Activated T-cell treated with anti-CD3 and anti-CD28 coated beads, Interleukin-2, amount 50 U/mL, for 72 hours (primary cell): ENCODE measurements around the gene LENG1. TPM values are rescaled to one million over a fixed set of nuclear protein-coding genes. Genes with fewer than 3 reads are reported as not detected.

Experiments used
- ATAC-seq, 2 donors: fragments of 150-1000 bp; cut with Tn5 transposase; replicated peaks in 1 of 2; 2 replicates each; pipeline ENCODE4 v1.10.0; 2021; ENCODE audit warnings: moderate library complexity in 2 of 2, mild to moderate bottlenecking in 1 of 2
- DNase-seq, 2 donors: peaks; one replicate each; pipeline ENCODE4 v3.0.0; 2021 to 2022; ENCODE audit warnings: mixed read lengths in 1 of 2
- H3K27ac Mint-ChIP-seq: one replicate; pipeline ENCODE4 v1.8.0; 2022; ENCODE audit warnings: mild to moderate bottlenecking, moderate library complexity, mixed read lengths
- H3K27me3 Mint-ChIP-seq: one replicate; pipeline ENCODE4 v1.8.0; 2022; ENCODE audit warnings: low read depth, mixed read lengths
- H3K36me3 Mint-ChIP-seq, 2 donors: one replicate each; pipeline ENCODE4 v1.8.0; 2022; ENCODE audit warnings: mixed read lengths in 2 of 2, mild to moderate bottlenecking in 1 of 2; ENCODE audit not compliant: insufficient read depth in 2 of 2
- H3K4me1 Mint-ChIP-seq: one replicate; pipeline ENCODE4 v1.8.0; 2022; ENCODE audit warnings: low read depth, mixed read lengths
- H3K4me3 Mint-ChIP-seq, 2 donors: one replicate each; pipeline ENCODE4 v1.8.0; 2022; ENCODE audit warnings: mild to moderate bottlenecking in 2 of 2, mixed read lengths in 2 of 2, moderate library complexity in 2 of 2
- H3K9me3 Mint-ChIP-seq, 2 donors: one replicate each; pipeline ENCODE4 v1.8.0; 2022; ENCODE audit warnings: mixed read lengths in 2 of 2
- total RNA-seq, 2 donors: library from RNA; stranded (reverse); gene quantifications; one replicate each; pipeline ENCODE4 v1.2.3, GENCODE V29; 2022

The LENG1 gene
- total RNA-seq, 2 donors from 2014 or later = 2.9 to 3.7 TPM

GRCh38 chr19:54123682-54124081 lies 35.8 kb downstream of the LENG1 start:
- no peak overlapping the region for H3K27ac Mint-ChIP-seq
- no peaks in the 10 kb centered on the region for H3K4me1 Mint-ChIP-seq
- H3K9me3 Mint-ChIP-seq = no peaks in the 10 kb centered on the region
- DNase-seq = no peak
- H3K4me3 Mint-ChIP-seq = no peak overlapping the region
- H3K27me3 Mint-ChIP-seq = no peaks in the 10 kb centered on the region
- peaks cover 0 to 5% of the 10 kb centered on the region in 2 donors for H3K36me3 Mint-ChIP-seq
- ATAC-seq = no peak

- Mint-ChIP-seq H3K9me3 (no peaks in the 10 kb centered on the region), H3K36me3 (peaks cover 0 to 3% of the 10 kb centered on the region in 2 donors), H3K27me3 (no peaks in the 10 kb centered on the region), H3K27ac (no peak overlapping the region), H3K4me3 (no peak overlapping the region), H3K4me1 (peaks cover 12% of the 10 kb centered on the region)
- DNase-seq = no peak
- ATAC-seq = no peak
These were observed 38.3 kb downstream of the LENG1 start for GRCh38 chr19:54121259-54121658.

DNA sequence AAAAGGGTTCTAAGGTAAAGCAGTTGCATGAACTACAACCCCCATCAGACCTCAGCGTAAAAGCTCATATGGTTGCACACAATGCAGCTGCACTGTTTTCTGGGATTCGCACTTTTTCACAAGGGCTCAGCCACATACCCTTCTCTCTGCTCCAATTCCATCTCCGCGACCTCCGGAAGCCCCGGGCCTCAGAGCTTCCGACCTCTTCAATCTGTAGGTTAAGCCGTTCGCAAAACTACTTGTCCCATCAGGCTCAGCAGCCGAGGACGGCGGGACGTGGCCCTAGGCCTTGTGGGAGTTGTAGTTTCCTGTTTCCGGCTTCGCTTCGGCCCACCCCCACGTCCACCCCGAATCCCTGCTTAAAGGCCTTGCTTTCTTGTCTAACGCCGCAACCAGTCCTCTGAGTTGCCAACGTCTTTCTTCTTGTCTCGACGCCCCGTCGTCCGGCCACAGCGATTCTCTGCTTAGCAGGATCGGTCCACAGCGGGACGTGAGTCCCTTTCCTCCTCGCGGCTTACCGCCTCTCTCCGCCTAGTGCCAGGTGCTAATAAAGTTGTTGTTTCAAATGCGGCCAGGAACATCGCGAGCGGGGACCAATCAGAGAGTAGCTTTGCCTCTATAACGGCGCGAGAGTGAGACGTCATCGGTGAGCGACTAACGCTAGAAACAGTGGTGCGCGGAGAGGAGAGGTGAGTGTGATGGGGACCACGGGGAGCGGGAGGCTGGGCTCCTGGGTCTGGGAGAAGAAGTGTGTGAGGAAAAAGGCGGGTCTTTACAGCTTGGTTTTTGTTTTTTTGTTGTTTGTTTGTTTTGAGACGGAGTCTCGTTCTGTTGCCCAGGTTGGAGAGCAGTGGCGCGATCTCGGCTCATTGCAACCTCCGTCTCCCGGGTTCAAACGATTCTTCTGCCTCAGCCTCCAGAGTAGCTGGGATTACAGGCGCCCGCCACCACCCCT lies 44.1 kb downstream of the LENG1 start, which contains the start of the genes PRPF31 and TFPT:
Gene PRPF31 (plus strand): TSS at position 646 of the 955 bp plus-strand sequence. CDS start 2,525 bp downstream, outside the sequence.
Gene TFPT (minus strand): TSS at position 549 of the 955 bp plus-strand sequence. CDS start 388 bp downstream, at position 161.
- H3K36me3 Mint-ChIP-seq = peaks cover 6 to 10% of the 10 kb centered on the region in 2 donors
- DNase-seq = peak; percentile 92 to 95

DNA sequence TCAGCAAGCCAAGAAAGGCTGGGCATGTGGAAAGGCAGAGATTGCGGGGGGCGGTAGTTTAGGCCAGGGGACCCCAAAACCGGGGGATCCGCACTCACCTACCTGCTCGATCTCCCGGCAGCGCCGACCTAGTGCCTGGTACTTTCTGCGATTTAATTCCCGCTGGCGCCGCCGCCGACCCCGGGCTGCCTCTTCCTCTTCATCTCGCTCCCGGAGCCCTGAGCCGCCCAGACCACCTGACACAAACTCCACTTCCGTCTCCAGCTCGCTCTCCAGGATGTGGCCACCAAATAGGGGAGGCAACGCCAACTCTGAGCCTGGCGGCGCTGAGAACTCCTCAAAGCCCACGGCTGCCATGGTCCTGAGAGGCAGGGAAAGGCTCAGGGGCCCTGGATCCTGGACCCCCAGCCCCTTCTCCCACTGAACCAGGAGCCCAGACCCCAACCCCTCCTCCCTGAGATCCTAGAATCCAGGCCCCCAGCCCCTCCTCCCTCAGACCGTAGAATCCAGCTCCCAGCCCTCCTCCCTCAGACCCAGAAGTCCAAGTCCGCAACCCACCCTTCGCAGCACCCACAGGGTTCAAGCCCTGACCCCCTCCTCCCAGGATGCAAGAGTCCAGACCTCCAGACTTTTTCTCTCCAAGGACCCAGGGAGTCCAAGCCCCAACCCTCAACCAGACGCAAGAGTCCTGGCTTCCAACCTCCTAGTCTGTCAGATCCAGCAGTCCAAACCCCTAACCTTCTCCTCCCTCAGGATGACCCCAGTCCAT lies 45.0 kb downstream of the LENG1 start:
- peaks cover 6 to 11% of the 10 kb centered on the region in 2 donors for H3K36me3 Mint-ChIP-seq
- H3K27me3 Mint-ChIP-seq = no peaks in the 10 kb centered on the region
- H3K4me1 Mint-ChIP-seq = peaks cover 41% of the 10 kb centered on the region
- no peaks in the 10 kb centered on the region for H3K9me3 Mint-ChIP-seq
- ATAC-seq (peak; percentile 24 to 48), DNase-seq (peak; percentile 50 to 57)
- H3K27ac Mint-ChIP-seq = peak overlapping the region; percentile 81
- H3K4me3 Mint-ChIP-seq = peak overlapping the region; percentile 85 to 97

More for the DNA sequence above, 44.1 kb downstream of the LENG1 start, which contains the start of the genes PRPF31 and TFPT:
- H3K27ac Mint-ChIP-seq = peak within 1 kb of the TSS; percentile 81
- H3K4me1 Mint-ChIP-seq = peaks cover 41% of the 10 kb centered on the region
- peak within 1 kb of the TSS; percentile 85 to 97 for H3K4me3 Mint-ChIP-seq
- ATAC-seq = peak; percentile 92 to 96
- no peaks in the 10 kb centered on the region for H3K27me3 Mint-ChIP-seq
- H3K9me3 Mint-ChIP-seq = no peaks in the 10 kb centered on the region

DNA sequence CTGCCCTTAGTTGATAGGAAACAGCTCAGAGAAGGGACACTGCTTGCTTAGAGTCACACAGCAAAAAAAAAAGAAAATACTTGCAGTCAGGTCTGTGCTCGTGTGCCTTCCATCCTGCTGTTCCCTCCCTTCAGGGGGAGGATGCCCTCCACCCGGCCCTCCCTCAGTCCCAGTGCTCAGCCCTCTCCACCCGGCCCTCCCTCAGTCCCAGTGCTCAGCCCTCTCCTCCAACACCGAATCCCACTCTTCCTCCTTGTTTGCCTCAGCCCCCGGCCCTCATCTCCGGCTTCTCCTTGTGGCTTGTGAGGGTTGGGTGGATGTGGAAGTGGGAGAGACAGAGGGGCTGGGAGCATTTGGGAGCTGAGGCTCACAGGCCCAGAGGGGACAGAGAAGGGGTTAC lies 49.9 kb downstream of the LENG1 start:
- Mint-ChIP-seq H3K27me3 (no peaks in the 10 kb centered on the region), H3K9me3 (no peaks in the 10 kb centered on the region), H3K4me3 (no peak overlapping the region), H3K36me3 (peaks cover 7 to 16% of the 10 kb centered on the region in 2 donors), H3K4me1 (peaks cover 44% of the 10 kb centered on the region), H3K27ac (no peak overlapping the region)
- DNase-seq (no peak), ATAC-seq (no peak)

- DNase-seq (no peak), ATAC-seq (no peak)
- Mint-ChIP-seq H3K27ac (no peak overlapping the region), H3K27me3 (no peaks in the 10 kb centered on the region), H3K4me1 (peaks cover 42% of the 10 kb centered on the region), H3K36me3 (peaks cover 5 to 15% of the 10 kb centered on the region in 2 donors), H3K4me3 (no peak overlapping the region), H3K9me3 (no peaks in the 10 kb centered on the region)
These were observed 51.0 kb downstream of the LENG1 start for GRCh38 chr19:54108496-54108895.

GRCh38 chr19:54107876-54108490 lies 51.5 kb downstream of the LENG1 start:
- ATAC-seq (no peak), DNase-seq (no peak)
- no peaks in the 10 kb centered on the region for H3K9me3 Mint-ChIP-seq
- no peak overlapping the region for H3K4me3 Mint-ChIP-seq
- H3K4me1 Mint-ChIP-seq = peaks cover 42% of the 10 kb centered on the region
- no peak overlapping the region for H3K27ac Mint-ChIP-seq
- H3K27me3 Mint-ChIP-seq = no peaks in the 10 kb centered on the region
- H3K36me3 Mint-ChIP-seq = peaks cover 5 to 15% of the 10 kb centered on the region in 2 donors

GRCh38 chr19:54106716-54107115 lies 52.8 kb downstream of the LENG1 start:
- no peak for DNase-seq
- Mint-ChIP-seq H3K36me3 (peaks cover 6 to 12% of the 10 kb centered on the region in 2 donors), H3K4me3 (no peak overlapping the region), H3K27ac (no peak overlapping the region), H3K4me1 (peaks cover 47% of the 10 kb centered on the region), H3K9me3 (no peaks in the 10 kb centered on the region), H3K27me3 (no peaks in the 10 kb centered on the region)
- ATAC-seq = no peak

DNA sequence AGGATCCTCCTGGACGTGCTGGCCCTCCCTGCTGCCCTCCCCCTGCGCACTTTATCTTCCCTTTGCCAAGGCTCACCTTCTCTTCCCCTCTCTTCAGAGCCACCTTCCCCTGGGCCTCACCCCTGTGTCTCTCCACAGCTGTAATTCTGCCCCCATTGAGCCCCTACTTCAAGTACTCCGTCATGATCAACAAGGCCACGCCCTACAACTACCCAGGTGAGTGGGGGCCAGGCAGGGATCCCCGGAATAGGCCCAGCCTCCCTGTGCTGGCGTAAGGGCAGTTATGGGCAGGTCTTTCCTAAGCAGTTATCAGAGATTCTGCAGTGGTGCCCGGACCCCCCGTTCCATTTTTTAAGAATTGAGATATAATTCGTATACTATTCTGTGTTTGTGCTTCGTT lies 53.7 kb downstream of the LENG1 start:
- no peaks in the 10 kb centered on the region for H3K9me3 Mint-ChIP-seq
- H3K36me3 Mint-ChIP-seq = peaks cover 6 to 12% of the 10 kb centered on the region in 2 donors
- ATAC-seq (no peak), DNase-seq (no peak)
- no peaks in the 10 kb centered on the region for H3K27me3 Mint-ChIP-seq
- H3K4me1 Mint-ChIP-seq = peaks cover 53% of the 10 kb centered on the region
- no peak overlapping the region for H3K4me3 Mint-ChIP-seq
- H3K27ac Mint-ChIP-seq = peak overlapping the region; percentile 44

Other genes starting within 250 kb of the LENG1 start
- under 1 TPM in 1 of 2 donors, not detected in 1; 0.02 TPM for gene CACNG8, start 196.8 kb downstream of the LENG1 start, total RNA-seq
- gene CACNG6, start 168.1 kb downstream of the LENG1 start, total RNA-seq = not detected
- not detected for gene VSTM1, start 95.8 kb downstream of the LENG1 start, total RNA-seq
- not detected for gene TARM1, start 78.4 kb downstream of the LENG1 start, total RNA-seq
- gene OSCAR, start 58.9 kb downstream of the LENG1 start, total RNA-seq = 1 to 10 TPM; 1.1 to 2.3 TPM
- 10 to 100 TPM; 40.6 to 52.6 TPM for gene NDUFA3, start 56.9 kb downstream of the LENG1 start, total RNA-seq
- 10 to 100 TPM; 36.0 to 38.8 TPM for gene TFPT, start 44.1 kb downstream of the LENG1 start, total RNA-seq
- 10 to 100 TPM; 55.0 to 55.6 TPM for gene PRPF31, start 44.0 kb downstream of the LENG1 start, total RNA-seq
- gene CNOT3, start 22.0 kb downstream of the LENG1 start, total RNA-seq = 100 to 1,000 TPM in 1 of 2 donors, 10 to 100 TPM in 1; 84.5 to 107 TPM
- gene TMC4, start 13.4 kb upstream of the LENG1 start, total RNA-seq = under 1 TPM; 0.24 to 0.63 TPM
- gene MBOAT7, start 29.9 kb upstream of the LENG1 start, total RNA-seq = 10 to 100 TPM; 60.3 to 71.0 TPM
- 10 to 100 TPM; 11.0 to 17.5 TPM for gene TSEN34, start 31.6 kb upstream of the LENG1 start, total RNA-seq
- gene RPS9, start 41.1 kb upstream of the LENG1 start, total RNA-seq = 1,000 to 10,000 TPM; 1,618 to 1,817 TPM
- 1 to 10 TPM in 1 of 2 donors, under 1 TPM in 1; 0.31 to 1.2 TPM for gene LILRB3, start 63.3 kb upstream of the LENG1 start, total RNA-seq
- not detected for gene LILRA6, start 83.1 kb upstream of the LENG1 start, total RNA-seq
- under 1 TPM in 1 of 2 donors, not detected in 1; 0.12 TPM for gene LILRB5, start 97.6 kb upstream of the LENG1 start, total RNA-seq
- gene LILRB2, start 121.4 kb upstream of the LENG1 start, total RNA-seq = not detected
- gene LILRA5, start 153.4 kb upstream of the LENG1 start, total RNA-seq = not detected
- gene LILRA4, start 179.4 kb upstream of the LENG1 start, total RNA-seq = not detected
- gene LAIR1, start 205.2 kb upstream of the LENG1 start, total RNA-seq = 1 to 10 TPM; 3.5 to 8.3 TPM